Heart left ventricle (tissue), 13 donors: ENCODE measurements around the gene ARHGAP15.

Experiments
- POLR2A ChIP-seq, 2 donors: fragments of 450-650 bp; IDR thresholded peaks; one replicate each; pipeline ENCODE4 v1.6.1; 2017; ENCODE audit warnings: antibody characterized with exemption in 2 of 2, mild to moderate bottlenecking in 2 of 2, moderate library complexity in 2 of 2
- TF ChIP-seq, protein P1 (sequence below), 12 donors: fragments of 200-600 bp; sonication (generic) in 4 of 12; IDR thresholded peaks; one replicate each; pipeline versions ENCODE4 v1.5.0 to v1.8.0; 2018 to 2022; ENCODE audit warnings: antibody characterized with exemption in 12 of 12, mild to moderate bottlenecking in 5 of 12
- donor health status: ischemic (EF 13 %, LVEDD 7.1; RV severe dilation, severe dysfunction).
- donor health status: DM: no; HTN: yes; CAD: no.
- donor health status: DM: no; HTN: no; CAD: no.
- donor health status: ischemic (EF 25% LVEDD 6.9; RV normal size, moderate dysfunction).
- donor health status: ischemic (EF 25% LVEDD 5.7; RV mildly dilated, moderate dysfunction).
- donor health status: ischemic (EF 35%, LVEDD 5.7; RV mildly dilated, moderate dysfunction).
- donor health status: nonischemic (EF 11% LVEDD 7.7; RV severe dilation, severe dysfunction).
- donor health status: DM: yes; HTN: yes; CAD: no.
- donor health status: PGD.
- donor health status: ischemic (EF 29% LVEDD 5.4; RV normal size, mild dysfunction).
- donor health status: nonischemic (EF 23%, LVEDD 6.1; RV moderate dilation, normal function).

GRCh38 chr2:143716522-143716921 is 587.3 kb downstream of the ARHGAP15 start:
- no peak for TF ChIP-seq POLR2A (IDR thresholded peaks at IDR 0.05)
- TF ChIP-seq, protein P1, sequence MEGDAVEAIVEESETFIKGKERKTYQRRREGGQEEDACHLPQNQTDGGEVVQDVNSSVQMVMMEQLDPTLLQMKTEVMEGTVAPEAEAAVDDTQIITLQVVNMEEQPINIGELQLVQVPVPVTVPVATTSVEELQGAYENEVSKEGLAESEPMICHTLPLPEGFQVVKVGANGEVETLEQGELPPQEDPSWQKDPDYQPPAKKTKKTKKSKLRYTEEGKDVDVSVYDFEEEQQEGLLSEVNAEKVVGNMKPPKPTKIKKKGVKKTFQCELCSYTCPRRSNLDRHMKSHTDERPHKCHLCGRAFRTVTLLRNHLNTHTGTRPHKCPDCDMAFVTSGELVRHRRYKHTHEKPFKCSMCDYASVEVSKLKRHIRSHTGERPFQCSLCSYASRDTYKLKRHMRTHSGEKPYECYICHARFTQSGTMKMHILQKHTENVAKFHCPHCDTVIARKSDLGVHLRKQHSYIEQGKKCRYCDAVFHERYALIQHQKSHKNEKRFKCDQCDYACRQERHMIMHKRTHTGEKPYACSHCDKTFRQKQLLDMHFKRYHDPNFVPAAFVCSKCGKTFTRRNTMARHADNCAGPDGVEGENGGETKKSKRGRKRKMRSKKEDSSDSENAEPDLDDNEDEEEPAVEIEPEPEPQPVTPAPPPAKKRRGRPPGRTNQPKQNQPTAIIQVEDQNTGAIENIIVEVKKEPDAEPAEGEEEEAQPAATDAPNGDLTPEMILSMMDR (IDR thresholded peaks at IDR 0.05), result no peak
